ENCODE data around the gene TMEM50B.
"Not testable (repeated sequence)": the region's sequence is repeated elsewhere in the genome, so short reads cannot be mapped to it uniquely, and the experiment has no call there.

GRCh38 chr21:33469183-33469582, 10.6 kb downstream of the TMEM50B start:
- not testable (repeated sequence) for TF ChIP-seq POLR2A, CTCF (IDR thresholded peaks at IDR 0.05)
